ENCODE results near the gene BAZ2A.

The BAZ2A gene

GRCh38 chr12:56629459-56630179 lies 507 bp downstream of the BAZ2A start:
- Histone ChIP-seq H3K36me3 (ENCODE audit: control insufficient read depth in 2 of 2, insufficient read depth in 1 of 2, low read length in 2 of 2) (peaks cover 12 to 15% of the 10 kb centered on the region in 2 experiments; a peak in 2 of 3 replicates), H3K4me3 (ENCODE audit: low read depth, low read length) (peak overlapping the region; percentile 95), H3K9me3 (ENCODE audit: control insufficient read depth, insufficient read depth, low read depth, low read length) (no peaks in the 10 kb centered on the region), H3K4me1 (ENCODE audit: control insufficient read depth, insufficient read depth, low read length) (peaks cover 28% of the 10 kb centered on the region), H3K27ac (ENCODE audit: extremely low read depth, low read depth, low read length) (peak overlapping the region; percentile 88)
- ChIA-PET CTCF (interaction anchor here (0.5 to 2.0 kb wide), 10 partner anchors 23 to 582 kb away, joined by 3 to 10 read pairs (median 4); no protein-coding TSS in a partner anchor), POLR2A (interaction anchor here (0.5 to 1.4 kb wide), 7 partner anchors 8 to 501 kb away, joined by 3 to 7 read pairs (median 3); partner anchors contain the start of genes ESYT1 and NACA)
- peak; percentile 75 for TF ChIP-seq ZNF423 (tag by site-specific recombination; IDR thresholded peaks at IDR 0.05)
- TF ChIP-seq ZBTB1 (tag by site-specific recombination; IDR thresholded peaks at IDR 0.05), result no peak
- no peak for TF ChIP-seq ZNF76 (tag by site-specific recombination; IDR thresholded peaks at IDR 0.05; ENCODE audit: borderline replicate concordance, low read depth)
- TF ChIP-seq, protein P1, sequence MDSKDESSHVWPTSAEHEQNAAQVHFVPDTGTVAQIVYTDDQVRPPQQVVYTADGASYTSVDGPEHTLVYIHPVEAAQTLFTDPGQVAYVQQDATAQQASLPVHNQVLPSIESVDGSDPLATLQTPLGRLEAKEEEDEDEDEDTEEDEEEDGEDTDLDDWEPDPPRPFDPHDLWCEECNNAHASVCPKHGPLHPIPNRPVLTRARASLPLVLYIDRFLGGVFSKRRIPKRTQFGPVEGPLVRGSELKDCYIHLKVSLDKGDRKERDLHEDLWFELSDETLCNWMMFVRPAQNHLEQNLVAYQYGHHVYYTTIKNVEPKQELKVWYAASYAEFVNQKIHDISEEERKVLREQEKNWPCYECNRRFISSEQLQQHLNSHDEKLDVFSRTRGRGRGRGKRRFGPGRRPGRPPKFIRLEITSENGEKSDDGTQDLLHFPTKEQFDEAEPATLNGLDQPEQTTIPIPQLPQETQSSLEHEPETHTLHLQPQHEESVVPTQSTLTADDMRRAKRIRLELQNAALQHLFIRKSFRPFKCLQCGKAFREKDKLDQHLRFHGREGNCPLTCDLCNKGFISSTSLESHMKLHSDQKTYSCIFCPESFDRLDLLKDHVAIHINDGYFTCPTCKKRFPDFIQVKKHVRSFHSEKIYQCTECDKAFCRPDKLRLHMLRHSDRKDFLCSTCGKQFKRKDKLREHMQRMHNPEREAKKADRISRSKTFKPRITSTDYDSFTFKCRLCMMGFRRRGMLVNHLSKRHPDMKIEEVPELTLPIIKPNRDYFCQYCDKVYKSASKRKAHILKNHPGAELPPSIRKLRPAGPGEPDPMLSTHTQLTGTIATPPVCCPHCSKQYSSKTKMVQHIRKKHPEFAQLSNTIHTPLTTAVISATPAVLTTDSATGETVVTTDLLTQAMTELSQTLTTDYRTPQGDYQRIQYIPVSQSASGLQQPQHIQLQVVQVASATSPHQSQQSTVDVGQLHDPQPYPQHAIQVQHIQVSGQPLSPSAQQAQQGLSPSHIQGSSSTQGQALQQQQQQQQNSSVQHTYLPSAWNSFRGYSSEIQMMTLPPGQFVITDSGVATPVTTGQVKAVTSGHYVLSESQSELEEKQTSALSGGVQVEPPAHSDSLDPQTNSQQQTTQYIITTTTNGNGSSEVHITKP (tag by site-specific recombination; IDR thresholded peaks at IDR 0.05), result peak; percentile 46; the same call in 1 of the 2 replicates
- TF ChIP-seq ZNF488 (tag by site-specific recombination; IDR thresholded peaks at IDR 0.05), result no peak
- 0 out of 2 replicates have a peak, but pooled peaks have one; percentile 4 for TF ChIP-seq BCL11B (tag by site-specific recombination; IDR thresholded peaks at IDR 0.05; ENCODE audit: low read depth)
- TF ChIP-seq, protein P2, sequence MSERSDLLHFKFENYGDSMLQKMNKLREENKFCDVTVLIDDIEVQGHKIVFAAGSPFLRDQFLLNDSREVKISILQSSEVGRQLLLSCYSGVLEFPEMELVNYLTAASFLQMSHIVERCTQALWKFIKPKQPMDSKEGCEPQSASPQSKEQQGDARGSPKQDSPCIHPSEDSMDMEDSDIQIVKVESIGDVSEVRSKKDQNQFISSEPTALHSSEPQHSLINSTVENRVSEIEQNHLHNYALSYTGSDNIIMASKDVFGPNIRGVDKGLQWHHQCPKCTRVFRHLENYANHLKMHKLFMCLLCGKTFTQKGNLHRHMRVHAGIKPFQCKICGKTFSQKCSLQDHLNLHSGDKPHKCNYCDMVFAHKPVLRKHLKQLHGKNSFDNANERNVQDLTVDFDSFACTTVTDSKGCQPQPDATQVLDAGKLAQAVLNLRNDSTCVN (tag by site-specific recombination; optimal IDR thresholded peaks at IDR 0.05), result peak; percentile 14
- no peak for TF ChIP-seq ZNF843 (tag by site-specific recombination; IDR thresholded peaks at IDR 0.05)
- peak; percentile 67; the same call in 1 of the 2 replicates for TF ChIP-seq ZBTB20 (tag by site-specific recombination; IDR thresholded peaks at IDR 0.05)
- peak; percentile 30; the same call in 1 of the 2 replicates for TF ChIP-seq SP2 (tag by site-specific recombination; IDR thresholded peaks at IDR 0.05)
- no peak for TF ChIP-seq ZNF140 (tag by site-specific recombination; IDR thresholded peaks at IDR 0.05)
- TF ChIP-seq, protein P3, sequence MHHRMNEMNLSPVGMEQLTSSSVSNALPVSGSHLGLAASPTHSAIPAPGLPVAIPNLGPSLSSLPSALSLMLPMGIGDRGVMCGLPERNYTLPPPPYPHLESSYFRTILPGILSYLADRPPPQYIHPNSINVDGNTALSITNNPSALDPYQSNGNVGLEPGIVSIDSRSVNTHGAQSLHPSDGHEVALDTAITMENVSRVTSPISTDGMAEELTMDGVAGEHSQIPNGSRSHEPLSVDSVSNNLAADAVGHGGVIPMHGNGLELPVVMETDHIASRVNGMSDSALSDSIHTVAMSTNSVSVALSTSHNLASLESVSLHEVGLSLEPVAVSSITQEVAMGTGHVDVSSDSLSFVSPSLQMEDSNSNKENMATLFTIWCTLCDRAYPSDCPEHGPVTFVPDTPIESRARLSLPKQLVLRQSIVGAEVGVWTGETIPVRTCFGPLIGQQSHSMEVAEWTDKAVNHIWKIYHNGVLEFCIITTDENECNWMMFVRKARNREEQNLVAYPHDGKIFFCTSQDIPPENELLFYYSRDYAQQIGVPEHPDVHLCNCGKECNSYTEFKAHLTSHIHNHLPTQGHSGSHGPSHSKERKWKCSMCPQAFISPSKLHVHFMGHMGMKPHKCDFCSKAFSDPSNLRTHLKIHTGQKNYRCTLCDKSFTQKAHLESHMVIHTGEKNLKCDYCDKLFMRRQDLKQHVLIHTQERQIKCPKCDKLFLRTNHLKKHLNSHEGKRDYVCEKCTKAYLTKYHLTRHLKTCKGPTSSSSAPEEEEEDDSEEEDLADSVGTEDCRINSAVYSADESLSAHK (tag by site-specific recombination; IDR thresholded peaks at IDR 0.05), result no peak
- no peak for TF ChIP-seq GLI2 (tag by site-specific recombination; IDR thresholded peaks at IDR 0.05; ENCODE audit: borderline replicate concordance, low read depth)
- TF ChIP-seq ZNF560 (tag by site-specific recombination; IDR thresholded peaks at IDR 0.05; ENCODE audit: borderline replicate concordance), result no peak
- no peak for TF ChIP-seq ZEB2 (tag by site-specific recombination; IDR thresholded peaks at IDR 0.05)
- TF ChIP-seq EGR2 (tag by site-specific recombination; IDR thresholded peaks at IDR 0.05; ENCODE audit: low read depth), result peak; percentile 11; the same call in 1 of the 2 replicates
- peak; percentile 75 for TF ChIP-seq ZNF398 (tag by site-specific recombination; IDR thresholded peaks at IDR 0.05)
- TF ChIP-seq, protein P4, sequence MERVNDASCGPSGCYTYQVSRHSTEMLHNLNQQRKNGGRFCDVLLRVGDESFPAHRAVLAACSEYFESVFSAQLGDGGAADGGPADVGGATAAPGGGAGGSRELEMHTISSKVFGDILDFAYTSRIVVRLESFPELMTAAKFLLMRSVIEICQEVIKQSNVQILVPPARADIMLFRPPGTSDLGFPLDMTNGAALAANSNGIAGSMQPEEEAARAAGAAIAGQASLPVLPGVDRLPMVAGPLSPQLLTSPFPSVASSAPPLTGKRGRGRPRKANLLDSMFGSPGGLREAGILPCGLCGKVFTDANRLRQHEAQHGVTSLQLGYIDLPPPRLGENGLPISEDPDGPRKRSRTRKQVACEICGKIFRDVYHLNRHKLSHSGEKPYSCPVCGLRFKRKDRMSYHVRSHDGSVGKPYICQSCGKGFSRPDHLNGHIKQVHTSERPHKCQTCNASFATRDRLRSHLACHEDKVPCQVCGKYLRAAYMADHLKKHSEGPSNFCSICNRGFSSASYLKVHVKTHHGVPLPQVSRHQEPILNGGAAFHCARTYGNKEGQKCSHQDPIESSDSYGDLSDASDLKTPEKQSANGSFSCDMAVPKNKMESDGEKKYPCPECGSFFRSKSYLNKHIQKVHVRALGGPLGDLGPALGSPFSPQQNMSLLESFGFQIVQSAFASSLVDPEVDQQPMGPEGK (tag by site-specific recombination; IDR thresholded peaks at IDR 0.05), result peak; percentile 26; the same call in 1 of the 2 replicates
- TF ChIP-seq HOXD13 (CRISPR knock-in tag; IDR thresholded peaks at IDR 0.05; ENCODE audit: borderline replicate concordance), result no peak

Data from HEK293 (cell line).